Stimulated activated CD4-positive, alpha-beta T cell treated with anti-CD3 and anti-CD28 coated beads, Interleukin-2, amount 100 ng/mL, for 24 hours (primary cell): ENCODE results near the gene PHLDB3.
"Not testable (repeated sequence)": the region's sequence is repeated elsewhere in the genome, so short reads cannot be mapped to it uniquely, and the experiment has no call there.

ENCODE experiments used
- DNase-seq, 2 donors: peaks; one replicate each; pipeline ENCODE4 v3.0.0-alpha.2; 2020

Gene PHLDB3

GRCh38 chr19:43504426-43505185 is at the start of gene PHLDB3:
TSS of gene PHLDB3 (minus strand) at chr19:43504746. CDS start at chr19:43504118, 628 bp downstream.
- DNase-seq = peak; percentile 57 to 60

- no peak for DNase-seq
Measured at GRCh38 chr19:43553656-43554055, 49.1 kb upstream of the PHLDB3 start.

- no peak for DNase-seq
Measured at GRCh38 chr19:43552616-43553015, 48.1 kb upstream of the PHLDB3 start.

- DNase-seq = no peak
Measured at GRCh38 chr19:43552198-43552450, 47.6 kb upstream of the PHLDB3 start.

- no peak for DNase-seq
Measured at GRCh38 chr19:43551399-43552197, 47.1 kb upstream of the PHLDB3 start.

GRCh38 chr19:43548706-43549105 is 44.2 kb upstream of the PHLDB3 start:
- DNase-seq = no peak

GRCh38 chr19:43547926-43548325 is 43.4 kb upstream of the PHLDB3 start:
- not testable (repeated sequence) for DNase-seq

GRCh38 chr19:43546581-43546980 is 42.0 kb upstream of the PHLDB3 start:
- DNase-seq = no peak

- DNase-seq = no peak
Measured at GRCh38 chr19:43545981-43546380, 41.4 kb upstream of the PHLDB3 start.

GRCh38 chr19:43545276-43545675 is 40.7 kb upstream of the PHLDB3 start:
- no peak for DNase-seq

- no peak for DNase-seq
Measured at GRCh38 chr19:43544077-43544476, 39.5 kb upstream of the PHLDB3 start.

- no peak for DNase-seq
Measured at GRCh38 chr19:43541920-43542650, 37.5 kb upstream of the PHLDB3 start.

GRCh38 chr19:43540381-43540780 is 35.8 kb upstream of the PHLDB3 start:
- no peak for DNase-seq

- DNase-seq = no peak
Measured at GRCh38 chr19:43538922-43539321, 34.4 kb upstream of the PHLDB3 start.

- peak; percentile 17 to 36 for DNase-seq
Measured at GRCh38 chr19:43534816-43535761, 30.5 kb upstream of the PHLDB3 start.

GRCh38 chr19:43534305-43534815 is 29.8 kb upstream of the PHLDB3 start:
- DNase-seq = no peak

GRCh38 chr19:43533546-43534304 is 29.2 kb upstream of the PHLDB3 start:
- DNase-seq = peak; percentile 92 to 95

- peak; percentile 84 to 89 for DNase-seq
Measured at GRCh38 chr19:43532962-43533545, 28.5 kb upstream of the PHLDB3 start, which contains the start of gene ZNF575. TSS of gene ZNF575 (plus strand) at chr19:43533188. CDS start at chr19:43534423, 1,235 bp downstream.

GRCh38 chr19:43532571-43532961 is 28.0 kb upstream of the PHLDB3 start:
- DNase-seq = no peak

- DNase-seq = no peak
Measured at GRCh38 chr19:43527860-43528622, 23.5 kb upstream of the PHLDB3 start.
